OCI-LY7 (cell line): ENCODE measurements around the gene ADPRHL1.

Experiments used
- EZH2phosphoT487 ChIP-seq: fragments of 200-600 bp; sonication (generic); IDR thresholded peaks from 2 replicates; pipeline ENCODE4 v1.6.1; 2018; ENCODE audit warnings: low read depth, borderline replicate concordance, mild to moderate bottlenecking, mixed run types, antibody characterized with exemption, low read length, moderate library complexity, mixed read lengths
- TF ChIP-seq, protein P1 (sequence below): fragments of 200-600 bp; sonication (generic); conservative IDR thresholded peaks from 2 replicates; pipeline ENCODE4 v1.5.1; 2014; ENCODE audit warnings: mild to moderate bottlenecking, antibody characterized with exemption, low read length, moderate library complexity, mixed read lengths

DNA sequence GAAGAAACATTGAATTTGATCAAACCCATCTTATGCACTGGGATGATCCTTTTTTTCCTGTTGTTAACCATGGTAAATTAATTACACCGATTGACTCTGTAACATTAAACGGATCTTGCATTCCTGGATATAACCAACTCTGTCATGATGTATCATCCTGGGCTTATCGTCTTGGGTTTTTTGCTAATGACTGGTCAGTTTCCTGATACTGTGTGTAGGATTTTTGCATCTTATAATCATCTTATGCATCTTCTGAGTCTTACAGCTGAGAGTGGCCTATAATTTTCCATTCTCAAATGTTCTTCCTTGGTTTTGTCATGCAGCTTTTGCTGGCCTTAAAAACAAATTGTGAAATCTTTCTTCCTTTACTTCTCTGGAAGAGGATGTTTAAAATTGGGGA, 24.4 kb upstream of the ADPRHL1 start:
- TF ChIP-seq, protein P1, sequence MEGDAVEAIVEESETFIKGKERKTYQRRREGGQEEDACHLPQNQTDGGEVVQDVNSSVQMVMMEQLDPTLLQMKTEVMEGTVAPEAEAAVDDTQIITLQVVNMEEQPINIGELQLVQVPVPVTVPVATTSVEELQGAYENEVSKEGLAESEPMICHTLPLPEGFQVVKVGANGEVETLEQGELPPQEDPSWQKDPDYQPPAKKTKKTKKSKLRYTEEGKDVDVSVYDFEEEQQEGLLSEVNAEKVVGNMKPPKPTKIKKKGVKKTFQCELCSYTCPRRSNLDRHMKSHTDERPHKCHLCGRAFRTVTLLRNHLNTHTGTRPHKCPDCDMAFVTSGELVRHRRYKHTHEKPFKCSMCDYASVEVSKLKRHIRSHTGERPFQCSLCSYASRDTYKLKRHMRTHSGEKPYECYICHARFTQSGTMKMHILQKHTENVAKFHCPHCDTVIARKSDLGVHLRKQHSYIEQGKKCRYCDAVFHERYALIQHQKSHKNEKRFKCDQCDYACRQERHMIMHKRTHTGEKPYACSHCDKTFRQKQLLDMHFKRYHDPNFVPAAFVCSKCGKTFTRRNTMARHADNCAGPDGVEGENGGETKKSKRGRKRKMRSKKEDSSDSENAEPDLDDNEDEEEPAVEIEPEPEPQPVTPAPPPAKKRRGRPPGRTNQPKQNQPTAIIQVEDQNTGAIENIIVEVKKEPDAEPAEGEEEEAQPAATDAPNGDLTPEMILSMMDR, result no peak
- no peak for TF ChIP-seq EZH2phosphoT487
